GM11168 (cell line): ENCODE measurements around the gene ZNF823.
"Not testable (repeated sequence)": the region's sequence is repeated elsewhere in the genome, so short reads cannot be mapped to it uniquely, and the experiment has no call there.

Experiments
- in situ Hi-C: fragments of 300-500 bp; cut with MboI; formaldehyde crosslinking; loops from one replicate; pipeline ENCODE4 v1.12.0; 2022; ENCODE audit warnings: low sequenced_read_pairs; ENCODE audit not compliant: unreplicated experiment

Gene ZNF823

DNA sequence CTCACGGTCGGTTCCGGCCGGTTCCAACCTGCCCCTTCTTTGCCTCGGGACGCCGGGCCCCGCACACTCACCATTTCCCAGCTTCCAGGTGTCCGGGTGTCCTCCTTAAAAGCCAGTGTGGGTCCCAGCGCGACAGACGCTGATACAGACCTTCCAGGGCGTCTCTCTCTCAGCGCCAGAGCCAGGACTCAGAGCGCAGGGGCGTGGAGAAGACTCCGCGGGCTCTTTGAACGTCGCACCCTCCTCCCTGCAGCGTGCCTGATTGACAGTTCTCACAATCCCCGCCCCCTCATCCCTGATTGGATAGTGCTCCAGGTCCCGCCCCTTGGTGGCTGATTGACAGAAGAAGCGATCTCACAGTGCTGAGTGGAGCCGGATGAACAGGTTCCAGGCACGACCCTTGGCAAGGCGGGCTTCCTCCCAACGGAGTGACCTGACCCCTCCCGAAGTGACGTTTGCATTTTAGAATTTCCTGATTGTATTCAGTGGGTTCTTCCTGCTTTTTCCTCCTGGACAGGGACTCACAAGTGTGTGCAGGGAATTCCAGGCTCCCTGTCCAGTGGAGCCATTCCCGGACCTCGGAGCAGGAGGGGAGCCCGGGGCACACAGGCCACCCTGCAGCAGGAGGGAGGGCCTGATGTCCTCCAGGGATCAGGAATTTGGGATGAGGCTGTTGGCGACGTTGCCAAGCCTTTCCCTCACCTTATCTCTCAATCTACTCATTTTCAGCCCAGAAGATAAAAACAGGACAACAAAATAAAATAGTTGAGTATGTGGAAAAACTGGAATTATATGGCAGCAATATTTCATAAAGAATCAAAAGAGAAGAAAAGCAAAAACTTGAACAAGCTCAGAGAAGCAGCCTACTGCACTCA is at the start of gene ZNF823:
TSS of gene ZNF823 (minus strand) at position 201 of the 875 bp plus-strand sequence. CDS start at position 74, 127 bp downstream.
- in situ Hi-C loops: no loop called here

DNA sequence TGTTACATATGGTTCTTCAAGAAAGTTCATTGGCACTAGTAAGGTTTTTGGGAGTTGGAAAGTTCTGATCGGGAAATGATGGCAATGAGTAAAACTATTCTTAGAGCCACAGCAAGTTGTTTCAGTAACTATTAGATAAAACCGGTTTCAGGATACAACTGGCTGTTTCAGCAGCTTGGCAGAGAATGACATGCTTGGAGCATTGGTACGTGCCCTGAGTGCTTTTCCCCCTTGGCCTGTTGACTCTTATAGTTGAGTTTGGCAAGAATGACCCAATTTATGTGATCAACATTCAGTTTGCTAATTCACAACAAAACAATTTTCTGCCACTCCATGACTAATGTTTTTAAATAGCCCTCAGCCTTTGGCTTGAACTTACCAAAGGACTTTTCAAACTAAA is 48.8 kb upstream of the ZNF823 start:
- in situ Hi-C loops: no loop called here

DNA sequence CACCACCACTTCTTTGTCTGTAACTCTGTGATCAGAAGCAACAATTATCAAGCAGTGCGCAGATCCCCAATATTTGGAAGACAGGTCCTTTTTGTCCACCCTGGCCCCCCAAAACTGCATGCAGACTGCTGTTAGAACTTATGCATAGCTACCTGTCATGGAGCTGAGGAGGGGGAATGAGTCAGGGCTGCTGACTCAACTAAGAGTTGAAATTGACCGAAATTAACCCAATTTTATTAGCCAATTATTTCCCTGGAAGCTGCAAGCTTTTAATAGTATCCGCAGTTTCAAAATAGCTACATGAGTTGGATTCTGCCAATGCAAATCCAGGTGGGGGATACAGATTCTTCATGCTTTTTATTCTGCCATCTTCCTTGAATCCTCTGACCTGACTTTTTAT is 45.6 kb upstream of the ZNF823 start:
- in situ Hi-C loops: no loop called here

- in situ Hi-C loops: no loop called here
Observed at GRCh38 chr19:11783767-11784166, 45.0 kb upstream of the ZNF823 start.

GRCh38 chr19:11781295-11782057 is 42.7 kb upstream of the ZNF823 start:
- in situ Hi-C loops: no loop called here

DNA sequence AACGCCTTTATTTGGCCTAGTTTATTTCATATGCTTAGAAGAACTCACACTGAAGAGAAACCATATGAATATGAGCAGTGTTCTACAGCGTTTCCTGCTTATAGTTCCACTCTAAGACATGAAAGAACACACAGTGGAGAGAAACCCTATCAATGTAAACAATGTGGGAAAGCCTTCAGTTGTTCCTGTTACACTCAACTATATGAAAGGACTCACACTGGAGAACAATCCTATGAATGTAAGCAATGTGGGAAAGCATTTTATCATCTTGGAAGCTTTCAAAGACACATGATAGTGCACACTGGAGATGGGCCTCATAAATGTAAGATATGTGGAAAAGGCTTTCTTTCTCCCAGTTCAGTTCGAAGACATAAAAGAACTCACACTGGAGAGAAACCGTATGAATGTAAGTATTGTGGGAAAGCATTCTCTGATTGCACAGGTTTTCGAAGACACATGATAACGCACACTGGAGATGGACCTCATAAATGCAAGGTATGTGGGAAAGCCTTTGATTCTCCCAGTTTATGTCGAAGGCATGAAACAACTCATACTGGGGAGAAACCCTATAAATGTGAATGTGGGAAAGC is 41.8 kb upstream of the ZNF823 start:
- in situ Hi-C loops: no loop called here

- in situ Hi-C loops: not testable (repeated sequence)
Observed at GRCh38 chr19:11776669-11777068, 37.9 kb upstream of the ZNF823 start.

- in situ Hi-C loops: not testable (repeated sequence)
Observed at GRCh38 chr19:11771520-11771919, 32.8 kb upstream of the ZNF823 start.

DNA sequence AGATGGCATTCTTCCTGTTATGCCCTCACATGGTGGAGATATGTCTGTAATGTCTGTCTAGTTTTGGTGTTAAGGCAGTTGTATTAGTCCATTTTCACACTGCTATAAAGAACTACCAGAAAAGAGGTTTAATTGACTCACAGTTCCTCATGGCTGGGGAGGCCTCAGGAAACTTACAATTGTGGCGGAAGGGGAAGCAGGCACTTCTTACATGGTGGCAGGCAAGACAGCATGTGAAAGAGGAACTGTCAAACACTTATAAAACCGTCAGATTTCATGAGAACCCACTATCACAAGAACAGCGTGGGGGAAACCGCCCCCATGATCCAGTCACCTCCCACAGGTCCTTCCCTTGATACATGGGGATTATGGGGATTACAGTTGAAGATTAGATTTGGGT is 31.2 kb upstream of the ZNF823 start:
- in situ Hi-C loops: no loop called here

- in situ Hi-C loops: no loop called here
Observed at GRCh38 chr19:11767633-11768133, 28.9 kb upstream of the ZNF823 start.

- in situ Hi-C loops: no loop called here
Observed at GRCh38 chr19:11766597-11767591, 28.1 kb upstream of the ZNF823 start, which contains the start of gene ZNF441. Gene ZNF441 (plus strand): TSS chr19:11767000. CDS start chr19:11767194, 194 bp downstream.

GRCh38 chr19:11763611-11764010 is 24.9 kb upstream of the ZNF823 start:
- in situ Hi-C loops: no loop called here

- in situ Hi-C loops: no loop called here
Observed at GRCh38 chr19:11763117-11763516, 24.4 kb upstream of the ZNF823 start.

DNA sequence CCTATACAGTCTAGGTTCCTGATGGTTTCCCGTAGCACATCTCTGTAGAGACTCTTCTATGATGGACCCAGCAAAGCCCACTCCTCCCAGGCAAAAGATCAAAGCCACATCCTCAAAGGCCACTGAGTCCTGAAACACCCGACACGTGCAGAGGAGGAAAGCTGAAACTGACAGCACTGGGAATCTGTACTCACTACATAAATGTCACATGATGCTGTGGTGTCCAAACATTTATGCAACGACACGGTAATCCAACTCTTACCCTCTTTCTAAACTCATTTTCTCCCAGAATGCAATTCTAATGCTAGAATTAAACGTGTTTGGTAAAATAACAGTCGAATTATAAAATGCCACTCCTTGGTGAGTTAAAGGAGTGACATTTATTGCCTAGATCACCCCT is 21.1 kb upstream of the ZNF823 start:
- in situ Hi-C loops: no loop called here

DNA sequence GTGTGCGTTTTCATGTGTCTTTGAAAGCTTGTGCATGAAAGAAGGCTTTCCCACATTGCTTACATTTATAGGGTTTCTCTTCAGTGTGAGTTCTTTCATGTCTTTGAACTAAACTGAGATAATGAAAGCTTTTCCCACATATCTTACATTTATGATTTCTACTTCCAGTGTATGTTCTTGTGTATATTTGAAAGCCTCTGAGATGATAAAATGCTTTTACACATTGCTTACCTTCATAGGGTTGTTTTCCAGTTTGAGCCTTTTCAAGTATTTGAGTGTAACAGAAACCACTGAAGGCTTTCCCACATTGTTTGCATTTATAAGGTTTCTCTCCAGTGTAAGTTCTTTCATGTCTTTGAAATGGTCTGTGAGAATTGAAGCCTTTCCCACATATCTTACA is 18.2 kb upstream of the ZNF823 start:
- in situ Hi-C loops: no loop called here

DNA sequence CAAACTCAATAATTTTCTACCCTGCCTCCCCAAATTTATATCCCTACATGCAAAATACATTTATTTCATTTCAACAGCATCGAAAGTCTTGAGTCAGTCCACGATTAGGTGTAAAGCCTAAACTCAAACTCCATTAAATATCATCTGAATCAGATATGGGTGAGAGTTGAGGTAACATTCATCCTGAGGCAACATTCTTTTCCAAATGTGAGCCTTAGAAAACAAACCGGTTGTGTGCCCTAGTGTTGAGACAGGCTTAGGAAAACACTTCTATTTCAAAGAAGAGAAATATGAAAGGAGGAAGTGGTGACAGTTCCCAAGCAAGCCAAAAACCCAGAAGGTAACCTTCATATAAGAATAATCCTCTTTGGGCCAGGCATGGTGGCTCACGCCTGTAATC is 15.9 kb upstream of the ZNF823 start:
- in situ Hi-C loops: no loop called here

DNA sequence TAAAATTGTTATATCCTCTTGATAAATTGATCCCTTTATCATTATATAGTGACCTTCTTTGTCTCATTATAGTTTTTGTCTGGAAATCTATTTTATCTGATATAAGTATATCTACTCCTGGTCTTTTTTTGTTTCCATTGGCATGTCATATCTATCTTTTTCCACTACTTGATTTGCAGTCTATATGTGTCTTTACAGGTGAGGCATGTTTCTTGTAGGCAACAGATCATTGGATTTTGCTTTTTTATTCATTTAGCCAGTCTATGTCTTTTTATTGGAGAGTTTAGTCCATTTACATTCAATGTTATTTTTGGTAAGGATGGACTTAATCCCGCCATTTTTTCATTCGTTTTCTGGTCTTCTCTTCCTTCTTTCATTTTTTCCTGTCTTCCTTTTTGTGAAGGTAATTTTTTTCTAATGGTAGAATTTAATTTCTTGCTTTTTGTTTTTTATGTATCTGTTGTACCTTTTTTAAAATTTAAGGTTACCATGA is 13.5 kb upstream of the ZNF823 start:
- in situ Hi-C loops: no loop called here

GRCh38 chr19:11749751-11750150 is 11.0 kb upstream of the ZNF823 start:
- in situ Hi-C loops: no loop called here

GRCh38 chr19:11747277-11747676 is 8.5 kb upstream of the ZNF823 start:
- in situ Hi-C loops: no loop called here
